Measurements from ENCODE around the gene YBX2.

The YBX2 gene

DNA sequence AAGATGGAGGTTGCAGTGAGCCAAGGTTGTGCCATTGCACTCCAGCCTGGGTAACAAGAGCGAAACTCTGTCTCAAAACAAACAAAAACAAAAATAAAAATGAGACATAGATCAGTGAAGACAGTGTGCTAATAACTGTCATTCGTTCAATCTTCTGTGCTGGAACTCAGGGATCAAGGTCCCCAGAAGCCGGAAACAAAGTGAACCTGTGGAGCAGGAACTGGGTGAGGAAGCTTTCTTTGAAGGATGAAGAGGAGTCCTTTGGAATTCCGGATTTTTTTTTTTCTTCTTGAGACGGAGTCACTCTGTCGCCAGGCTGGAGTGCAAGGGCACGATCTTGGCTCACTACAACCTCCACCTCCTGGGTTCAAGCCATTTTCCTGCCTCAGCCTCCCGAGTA is 15.0 kb downstream of the YBX2 start:
- DNase-seq (ENCODE audit: low read depth in 2 of 2, low spot score in 1 of 2): no peak

- DNase-seq (ENCODE audit: low read depth in 2 of 2, low spot score in 1 of 2): no peak
Measured at GRCh38 chr17:7266784-7267183, 27.7 kb downstream of the YBX2 start.

DNA sequence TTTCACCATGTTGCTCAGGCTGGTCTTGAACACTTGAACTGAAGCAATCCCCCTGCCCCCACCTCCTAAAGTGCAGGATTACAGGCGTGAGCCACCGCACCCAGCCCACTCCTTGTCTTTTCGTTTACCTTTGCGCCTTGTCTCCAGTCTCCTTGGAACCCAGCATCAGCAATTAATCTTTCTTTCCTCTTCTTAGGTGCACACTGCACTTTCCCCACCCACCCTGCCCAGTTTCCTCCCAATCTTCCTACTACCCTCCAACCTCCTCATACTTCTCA is 30.7 kb downstream of the YBX2 start:
- no peak for DNase-seq (ENCODE audit: low read depth in 2 of 2, low spot score in 1 of 2)

- no peak for DNase-seq (ENCODE audit: low read depth in 2 of 2, low spot score in 1 of 2)
Measured at GRCh38 chr17:7262935-7263800, 31.3 kb downstream of the YBX2 start.

DNA sequence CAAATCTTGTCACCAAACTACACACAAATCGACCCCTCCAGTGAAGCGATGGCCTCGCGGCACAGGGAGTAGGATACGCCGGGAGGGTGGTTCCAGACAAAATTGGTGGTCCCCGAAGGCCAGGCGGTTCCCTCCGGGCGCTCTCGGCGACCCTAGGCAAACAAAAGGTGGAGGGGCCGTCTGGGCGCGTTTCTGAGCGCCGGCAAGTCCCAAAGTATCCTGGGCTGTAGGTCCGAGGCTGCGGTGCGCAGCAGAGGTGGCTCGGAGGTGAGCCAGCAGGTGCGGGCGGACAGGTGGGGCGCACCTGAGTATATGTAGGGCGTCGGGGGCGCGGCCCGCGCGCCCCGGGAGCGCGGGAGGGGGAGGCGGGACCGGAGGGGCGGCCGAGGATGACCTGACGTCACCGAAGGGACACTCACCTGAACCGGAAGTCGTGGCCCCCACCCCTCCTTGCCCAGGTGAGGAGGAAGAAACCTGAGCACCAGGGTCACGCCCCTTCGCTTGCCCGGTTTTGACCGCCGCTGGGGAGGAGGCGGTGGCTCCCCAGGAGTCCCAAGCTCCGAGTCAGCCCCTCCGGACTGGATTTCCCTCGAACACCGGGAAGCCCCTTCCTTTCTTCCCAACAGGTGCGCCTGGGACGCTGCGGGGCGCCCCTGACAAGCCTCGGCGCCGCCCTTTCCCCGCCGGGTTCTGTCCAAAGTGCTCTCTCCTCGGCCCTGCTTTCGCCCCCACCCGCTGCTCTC is 32.1 kb downstream of the YBX2 start, which contains the start of gene CLDN7:
Gene CLDN7 (minus strand): TSS at position 287 of the 743 bp plus-strand sequence. CDS start 435 bp downstream, outside the sequence.
- DNase-seq (ENCODE audit: low read depth in 2 of 2, low spot score in 1 of 2): no peak

DNA sequence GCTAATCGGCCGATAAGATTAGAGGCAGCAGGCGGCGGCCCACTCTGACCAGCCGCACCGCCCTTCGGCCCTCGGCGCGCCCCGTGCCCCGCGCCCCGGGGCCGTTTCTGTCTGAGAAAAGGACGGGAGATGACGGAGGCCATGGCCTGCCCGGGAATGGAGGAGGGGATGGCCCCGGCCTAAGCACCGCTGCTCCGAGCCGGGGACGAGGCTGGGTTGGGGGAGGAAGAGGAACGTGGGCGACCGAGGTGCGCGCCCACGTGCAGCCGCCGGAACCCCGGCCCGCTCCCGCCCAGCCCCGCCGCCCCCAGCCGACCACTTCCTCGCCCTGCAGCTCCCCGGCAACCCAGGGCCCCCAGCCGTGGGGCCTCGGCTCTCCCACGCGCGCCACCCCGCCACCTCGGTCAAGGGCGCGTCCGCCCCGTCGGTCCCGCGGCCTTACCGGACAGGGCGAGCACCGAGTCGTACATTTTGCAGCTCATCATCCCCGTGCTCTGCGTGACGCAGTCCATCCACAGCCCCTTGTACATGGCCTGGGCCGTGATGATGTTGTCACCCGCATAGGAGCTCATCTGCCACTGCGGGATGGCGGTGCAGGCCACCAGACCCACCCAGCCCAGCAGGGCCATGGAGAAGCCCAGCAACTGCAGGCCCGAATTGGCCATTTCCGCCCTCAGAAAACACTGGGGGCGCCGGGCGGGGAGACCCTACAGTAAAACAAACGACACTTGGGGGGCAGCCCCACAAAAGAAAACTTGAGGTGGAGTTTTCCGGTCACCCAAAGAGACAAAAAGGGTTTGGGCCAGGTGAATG is 32.9 kb downstream of the YBX2 start:
- DNase-seq (ENCODE audit: low read depth in 2 of 2, low spot score in 1 of 2): no peak

- DNase-seq (ENCODE audit: low read depth in 2 of 2, low spot score in 1 of 2): no peak
Measured at GRCh38 chr17:7260651-7261378, 33.6 kb downstream of the YBX2 start.

GRCh38 chr17:7260151-7260550 is 34.3 kb downstream of the YBX2 start:
- no peak for DNase-seq (ENCODE audit: low read depth in 2 of 2, low spot score in 1 of 2)

GRCh38 chr17:7259555-7259889 is 34.9 kb downstream of the YBX2 start:
- no peak for DNase-seq (ENCODE audit: low read depth in 2 of 2, low spot score in 1 of 2)

DNA sequence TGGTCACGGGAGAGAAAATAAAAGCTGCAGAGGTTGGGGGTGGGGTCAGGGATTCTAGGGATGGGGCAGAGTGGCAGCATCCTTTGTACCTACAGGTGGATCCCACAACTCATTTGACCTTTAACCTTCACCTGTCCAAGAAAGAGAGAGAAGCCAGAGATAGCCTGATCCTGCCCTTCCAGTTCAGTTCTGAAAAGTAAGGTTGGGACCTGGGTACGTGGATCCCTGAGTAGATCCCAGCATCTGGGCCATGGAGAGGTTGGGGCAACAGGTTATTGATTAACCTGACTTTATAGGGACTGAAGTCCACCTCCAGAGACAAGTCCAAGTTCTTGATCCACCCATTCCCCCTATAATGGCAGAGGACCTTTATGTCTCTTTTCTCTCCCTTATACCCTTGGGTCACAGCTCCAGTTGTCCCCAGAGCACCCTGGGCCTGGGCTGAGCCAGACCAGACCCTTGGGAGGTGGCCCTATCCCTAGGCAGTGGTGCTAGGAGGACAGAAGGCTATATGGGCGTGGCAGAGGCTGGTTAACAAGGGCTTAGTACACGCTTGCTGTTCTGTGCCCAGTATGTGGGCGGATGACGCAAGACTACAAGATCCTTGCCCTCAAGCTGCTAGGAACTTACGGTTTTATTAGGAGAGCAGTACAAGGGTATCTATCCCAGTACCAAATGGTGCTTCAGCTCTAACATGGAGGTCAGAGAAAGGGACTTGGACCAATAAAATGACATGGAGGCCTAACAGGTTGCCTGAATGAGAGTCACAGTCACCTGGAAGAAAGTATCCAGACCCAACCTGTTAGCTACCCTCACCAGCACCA is 35.5 kb downstream of the YBX2 start:
- no peak for DNase-seq (ENCODE audit: low read depth in 2 of 2, low spot score in 1 of 2)

DNA sequence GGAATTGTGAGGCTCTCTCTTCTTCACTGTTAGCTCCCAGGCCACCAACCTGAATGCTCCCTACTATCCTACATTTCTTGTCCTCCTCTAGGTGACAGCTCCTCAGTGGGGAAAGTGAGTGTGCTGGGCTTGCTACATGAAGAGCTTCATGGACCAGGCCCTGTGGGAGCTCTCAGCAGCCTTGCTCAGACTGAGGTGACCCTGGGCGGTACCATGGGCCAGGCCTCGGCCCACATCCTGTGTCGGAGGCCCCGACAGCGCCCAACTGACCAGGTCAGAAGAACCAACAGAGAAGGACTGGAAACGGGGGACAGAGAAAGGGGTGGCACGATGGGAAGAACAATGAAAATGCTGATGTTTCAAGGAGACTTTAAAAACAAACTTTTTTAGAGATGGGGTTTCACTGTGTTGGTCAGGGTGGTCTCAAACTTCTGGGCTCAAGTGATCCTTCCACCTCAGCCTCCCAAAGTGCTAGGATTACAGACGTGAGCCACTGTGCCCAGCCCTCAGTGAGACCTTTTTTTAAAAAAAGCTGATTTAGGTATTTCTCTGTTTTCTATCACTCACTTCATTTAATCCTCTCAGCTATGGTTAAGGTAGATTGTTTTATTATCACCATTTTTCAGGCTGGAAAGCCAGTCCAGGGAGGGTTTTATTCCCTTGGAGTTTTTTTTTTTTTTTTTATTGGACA is 37.5 kb downstream of the YBX2 start:
- no peak for DNase-seq (ENCODE audit: low read depth in 2 of 2, low spot score in 1 of 2)

GRCh38 chr17:7254511-7254910 is 39.9 kb downstream of the YBX2 start:
- no peak for DNase-seq (ENCODE audit: low read depth in 2 of 2, low spot score in 1 of 2)

DNA sequence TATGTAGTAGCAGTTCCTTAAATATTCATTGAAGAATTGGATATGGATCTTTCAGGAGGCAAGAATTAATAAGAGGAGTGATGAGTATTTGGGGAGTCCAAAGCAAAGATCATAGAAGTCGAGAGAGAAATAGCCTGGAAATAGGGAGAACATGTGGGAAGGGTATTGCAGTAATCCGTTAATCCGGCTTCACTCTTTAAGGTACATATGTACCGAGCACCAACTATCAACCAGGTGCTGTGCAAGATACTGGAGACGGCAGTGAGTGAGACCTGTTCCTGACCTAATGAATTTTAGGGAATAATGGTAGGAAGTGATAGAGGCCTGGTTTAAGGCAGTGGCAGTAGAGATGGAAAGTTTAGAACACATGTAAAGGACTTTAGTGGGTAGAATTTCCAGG is 41.4 kb downstream of the YBX2 start:
- no peak for DNase-seq (ENCODE audit: low read depth in 2 of 2, low spot score in 1 of 2)

DNA sequence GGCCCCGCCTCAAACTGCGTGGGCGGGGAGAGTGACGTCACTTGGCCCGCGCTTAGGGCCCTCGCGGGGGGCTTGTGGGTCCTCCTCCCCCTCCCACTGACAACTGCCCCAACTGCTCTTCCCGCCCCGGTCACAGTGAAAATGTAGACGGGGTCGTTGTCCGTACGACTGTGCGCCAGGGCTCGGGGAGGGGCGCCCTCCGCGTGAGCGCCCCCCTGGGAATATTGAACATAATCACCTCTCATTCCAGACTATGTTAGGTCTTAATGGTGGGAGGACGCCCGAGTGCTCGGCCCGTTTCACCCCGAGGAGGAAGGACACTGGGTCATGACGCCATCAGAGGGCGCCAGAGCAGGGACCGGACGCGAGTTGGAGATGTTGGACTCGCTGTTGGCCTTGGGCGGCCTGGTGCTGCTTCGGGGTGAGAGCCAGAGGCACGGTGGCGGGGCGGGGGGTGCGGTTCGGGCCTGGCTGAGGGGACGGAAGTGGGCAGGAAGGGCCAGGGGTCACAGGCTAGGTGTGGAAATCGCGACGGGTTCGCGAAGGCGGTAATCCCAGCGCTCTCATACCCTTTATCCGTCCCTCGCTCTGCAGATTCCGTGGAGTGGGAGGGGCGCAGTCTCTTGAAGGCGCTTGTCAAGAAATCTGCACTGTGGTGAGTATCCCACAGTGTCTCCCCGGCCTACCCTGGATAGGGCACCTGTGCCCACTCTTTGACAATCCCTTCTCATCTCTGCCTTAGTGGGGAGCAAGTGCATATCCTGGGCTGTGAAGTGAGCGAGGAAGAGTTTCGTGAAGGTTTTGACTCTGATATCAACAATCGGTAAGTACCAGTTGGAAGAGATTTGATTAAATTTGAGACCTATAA is 42.0 kb downstream of the YBX2 start, which contains the start of gene ELP5:
Gene ELP5 (plus strand): TSS at position 40 of the 868 bp plus-strand sequence. CDS start 336 bp downstream, at position 376.
- DNase-seq (ENCODE audit: low read depth in 2 of 2, low spot score in 1 of 2): peak; percentile 72 to 73

- peak; percentile 98 to 99 for DNase-seq (ENCODE audit: low read depth in 2 of 2, low spot score in 1 of 2)
Measured at GRCh38 chr17:7251661-7252175, 42.7 kb downstream of the YBX2 start, which contains the start of gene CTDNEP1. CTDNEP1 (minus strand) TSS chr17:7251734; CDS start chr17:7251296, 438 bp downstream.

- no peak for DNase-seq (ENCODE audit: low read depth in 2 of 2, low spot score in 1 of 2)
Measured at GRCh38 chr17:7250695-7251627, 43.5 kb downstream of the YBX2 start.

DNA sequence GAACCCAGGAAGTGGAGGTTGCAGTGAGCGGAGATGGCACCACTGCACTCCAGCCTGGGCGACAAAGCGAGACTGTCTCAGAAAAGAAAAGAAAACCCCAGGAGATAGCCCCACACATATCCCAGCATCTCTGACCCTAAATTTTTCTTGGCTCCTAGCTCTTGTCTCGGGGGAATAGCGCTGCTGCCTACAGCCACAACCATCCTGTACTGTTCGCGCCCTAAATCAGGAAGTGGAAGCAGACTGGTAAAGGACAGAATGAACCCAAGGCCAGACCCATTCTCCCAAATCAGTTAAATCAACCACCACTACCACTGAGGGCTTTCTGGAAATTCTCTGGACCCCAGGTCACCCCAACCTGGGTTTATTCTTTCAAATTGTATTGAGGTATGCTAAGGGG is 44.6 kb downstream of the YBX2 start:
- no peak for DNase-seq (ENCODE audit: low read depth in 2 of 2, low spot score in 1 of 2)

All from stimulated activated CD8-positive, alpha-beta memory T cell treated with anti-CD3 and anti-CD28 coated beads, Interleukin-4, amount 100 ng/mL, for 1 hour (primary cell).